ENCODE results near the gene HLA-DRB5. TPM values are rescaled to one million over a fixed set of nuclear protein-coding genes. Genes with fewer than 3 reads are reported as not detected.
A peak's percentile ranks its signal among the peaks of the same experiment; 100 is the strongest.
"Not testable (repeated sequence)": the region's sequence is repeated elsewhere in the genome, so short reads cannot be mapped to it uniquely, and the experiment has no call there.

Gene HLA-DRB5
- total and polyA plus RNA-seq, 2 donors (not counting 1 experiment from before 2014, with no cell fraction given), result 23.8 to 174 TPM

- Histone ChIP-seq H3K27ac (ENCODE audit: low read length in 2 of 2) (peak overlapping the region; percentile 99 to 100), H4K20me1 (ENCODE audit: control insufficient read depth, insufficient read depth, low read length, poor library complexity, severe bottlenecking) (no peaks in the 10 kb centered on the region), H2AFZ (ENCODE audit: insufficient read depth, low read depth, low read length, poor library complexity, severe bottlenecking) (no peak overlapping the region), H3K4me1 (ENCODE audit: control insufficient read depth in 2 of 2, insufficient read depth in 2 of 2, low read length in 2 of 2) (peaks cover 29 to 30% of the 10 kb centered on the region in 2 donors), H3K4me2 (replicated peaks; ENCODE audit: low read depth, low read length, poor library complexity, severe bottlenecking) (no peak overlapping the region), H3K79me2 (ENCODE audit: control insufficient read depth, insufficient read depth, low read length) (peaks cover 34% of the 10 kb centered on the region), H3K27me3 (replicated peaks in 1 of 4; ENCODE audit: control extremely low read depth in 1 of 4, control insufficient read depth in 3 of 4, insufficient read depth in 4 of 4, low read length in 3 of 4) (no peaks in the 10 kb centered on the region), H3K9me3 (ENCODE audit: control extremely low read depth in 1 of 3, control insufficient read depth in 2 of 3, insufficient read depth in 1 of 3, low read length in 2 of 3) (peaks cover 0 to 24% (median 4%) of the 10 kb centered on the region in 3 donors), H3K4me3 (ENCODE audit: control extremely low read depth in 1 of 5, extremely low read depth in 1 of 5, insufficient read depth in 1 of 5, low read depth in 2 of 5, low read length in 4 of 5) (no peak overlapping the region), H3K36me3 (replicated peaks in 1 of 2; ENCODE audit: control extremely low read depth in 1 of 2, control insufficient read depth in 1 of 2, extremely low read depth in 1 of 2, insufficient read depth in 2 of 2, low read length in 1 of 2) (no peaks in the 10 kb centered on the region), H3K9ac (ENCODE audit: low read length) (no peak overlapping the region)
- Mint-ChIP-seq H3K4me1 (peaks cover 42% of the 10 kb centered on the region), H3K9me3 (ENCODE audit: insufficient read depth) (no peaks in the 10 kb centered on the region), H3K4me3 (no peak overlapping the region), H3K27ac (peak overlapping the region; percentile 72), H3K27me3 (no peaks in the 10 kb centered on the region)
- POLR2A ChIA-PET, result no interaction called here
- intact Hi-C loops (cut with micrococcal nuclease), result no loop called here
- DNase-seq, result peak; percentile 2
- WGBS (ENCODE audit: insufficient coverage), result 100% methylated on average over 5 of the region's 13 CpGs
- TF ChIP-seq EZH2 (IDR thresholded peaks at IDR 0.05; ENCODE audit: borderline replicate concordance, insufficient read depth, low read depth, low read length, poor library complexity, severe bottlenecking), result no peak
- no peak for TF ChIP-seq CTCF (IDR thresholded peaks at IDR 0.05)
- CTCF ChIA-PET, result no interaction called here
- ATAC-seq (ENCODE audit: low read depth), result no peak
Observed at GRCh38 chr6:32475392-32476206, 54.5 kb downstream of the HLA-DRB5 start.

GRCh38 chr6:32473376-32474348, 56.4 kb downstream of the HLA-DRB5 start:
- not testable (repeated sequence) for H4K20me1 ChIP-seq (ENCODE audit: control insufficient read depth, insufficient read depth, low read length, poor library complexity, severe bottlenecking); H3K27me3 Mint-ChIP-seq

More at GRCh38 chr6:32473376-32474348, 56.4 kb downstream of the HLA-DRB5 start:
- CTCF ChIA-PET; H3K9me3 Mint-ChIP-seq (ENCODE audit: insufficient read depth); H3K27me3 ChIP-seq (replicated peaks in 1 of 4; ENCODE audit: control extremely low read depth in 1 of 4, control insufficient read depth in 3 of 4, insufficient read depth in 4 of 4, low read length in 3 of 4); H2AFZ ChIP-seq (ENCODE audit: insufficient read depth, low read depth, low read length, poor library complexity, severe bottlenecking); H3K36me3 ChIP-seq (replicated peaks in 1 of 2; ENCODE audit: control extremely low read depth in 1 of 2, control insufficient read depth in 1 of 2, extremely low read depth in 1 of 2, insufficient read depth in 2 of 2, low read length in 1 of 2): not testable (repeated sequence)
- Histone ChIP-seq H3K4me2 (replicated peaks; ENCODE audit: low read depth, low read length, poor library complexity, severe bottlenecking) (peak overlapping the region; percentile 66), H3K27ac (ENCODE audit: low read length in 2 of 2) (peak overlapping the region; percentile 99 to 100), H3K9me3 (ENCODE audit: control extremely low read depth in 1 of 3, control insufficient read depth in 2 of 3, insufficient read depth in 1 of 3, low read length in 2 of 3) (peaks cover 0 to 19% (median 4%) of the 10 kb centered on the region in 3 donors), H3K9ac (ENCODE audit: low read length) (peak overlapping the region; percentile 63), H3K79me2 (ENCODE audit: control insufficient read depth, insufficient read depth, low read length) (peaks cover 34% of the 10 kb centered on the region), H3K4me1 (ENCODE audit: control insufficient read depth in 2 of 2, insufficient read depth in 2 of 2, low read length in 2 of 2) (peaks cover 29 to 30% of the 10 kb centered on the region in 2 donors), H3K4me3 (ENCODE audit: control extremely low read depth in 1 of 5, extremely low read depth in 1 of 5, insufficient read depth in 1 of 5, low read depth in 2 of 5, low read length in 4 of 5) (peak overlapping the region in 4 of 5 experiments; percentile 26 to 52 (median 34))
- Mint-ChIP-seq H3K4me3 (peak overlapping the region; percentile 96), H3K27ac (peak overlapping the region; percentile 100), H3K4me1 (peaks cover 40% of the 10 kb centered on the region)
- POLR2A ChIA-PET, result interaction anchor here (0.6 to 2.3 kb wide), 8 partner anchors 9 to 167 kb away, joined by 3 to 9 read pairs (median 3); partner anchors contain the start of genes HLA-DQA1 and HLA-DRA
- peak; percentile 85 for DNase-seq
- intact Hi-C loops (cut with micrococcal nuclease), result loop anchor here (2.0 kb wide), 1 partner anchor 55 kb away; no protein-coding TSS in a partner anchor
- ATAC-seq (ENCODE audit: low read depth), result peak; percentile 96
- WGBS (ENCODE audit: insufficient coverage), result 75% methylated on average over 4 of the region's 10 CpGs

Measured in B cell (primary cell).